T-helper 9 cell (primary cell): Measurements from ENCODE around the gene CAPZA1.
A peak's percentile ranks its signal among the peaks of the same experiment; 100 is the strongest.

Experiments
- DNase-seq: peaks from one replicate; pipeline ENCODE4 v3.0.0-alpha.2; 2020

The CAPZA1 gene

DNA sequence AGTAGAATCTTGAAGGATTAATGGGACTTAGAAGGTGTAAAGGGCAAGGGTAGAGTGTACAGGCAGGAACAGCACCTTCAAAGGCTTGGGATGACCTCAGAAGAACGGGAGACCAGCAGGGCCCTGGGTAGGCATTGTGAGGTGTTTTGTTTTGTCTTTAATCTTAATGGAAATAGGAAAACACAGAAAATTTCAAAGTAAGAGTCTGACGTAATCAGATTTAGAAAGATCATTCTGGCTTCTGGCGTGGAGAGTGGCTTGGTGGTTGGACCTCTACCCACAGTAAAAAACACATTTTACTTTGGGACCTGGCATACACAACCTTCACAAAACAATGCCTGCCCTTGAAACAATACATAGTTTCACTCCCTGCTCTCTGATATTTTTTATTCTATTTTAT is 59.0 kb downstream of the CAPZA1 start:
- DNase-seq: no peak

DNA sequence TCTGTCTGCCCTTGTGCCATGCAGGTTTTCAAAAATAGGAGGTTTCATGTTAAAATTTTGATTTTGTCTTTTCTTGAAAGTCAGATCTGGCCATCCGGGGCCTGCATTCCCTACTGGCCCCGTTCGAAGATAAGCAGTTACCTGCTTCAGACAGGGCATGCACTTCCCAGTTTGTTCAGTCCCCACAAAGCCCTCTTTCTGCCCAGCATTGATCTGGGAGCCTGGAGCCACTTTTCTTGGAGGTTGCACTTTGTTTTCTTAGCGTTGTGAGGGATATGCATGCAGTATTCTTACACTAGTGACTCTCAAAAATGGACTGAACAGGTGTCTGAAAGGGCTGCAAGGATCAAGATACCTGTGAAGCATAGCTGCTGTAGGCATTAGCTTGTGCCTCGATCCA is 66.3 kb downstream of the CAPZA1 start:
- no peak for DNase-seq

DNA sequence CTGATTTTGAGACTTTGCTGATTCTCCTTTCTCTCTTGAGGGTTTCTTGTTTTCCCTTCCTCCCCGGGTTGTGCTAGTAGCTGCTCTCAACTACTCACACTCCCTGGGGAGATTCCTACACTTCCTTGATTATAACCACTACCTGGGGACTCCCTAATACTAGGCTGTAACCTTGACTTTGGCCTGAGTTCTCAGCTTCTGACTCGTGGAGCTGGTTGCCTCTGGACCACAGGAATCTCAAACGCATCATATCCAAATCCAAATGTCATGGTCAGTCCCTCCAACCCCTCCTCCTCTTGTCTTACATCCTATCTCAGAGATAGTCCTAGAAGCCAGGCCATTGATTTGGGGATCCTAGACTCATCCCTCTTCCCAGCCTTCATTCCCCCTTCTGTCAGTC is 66.8 kb downstream of the CAPZA1 start:
- DNase-seq: no peak

DNA sequence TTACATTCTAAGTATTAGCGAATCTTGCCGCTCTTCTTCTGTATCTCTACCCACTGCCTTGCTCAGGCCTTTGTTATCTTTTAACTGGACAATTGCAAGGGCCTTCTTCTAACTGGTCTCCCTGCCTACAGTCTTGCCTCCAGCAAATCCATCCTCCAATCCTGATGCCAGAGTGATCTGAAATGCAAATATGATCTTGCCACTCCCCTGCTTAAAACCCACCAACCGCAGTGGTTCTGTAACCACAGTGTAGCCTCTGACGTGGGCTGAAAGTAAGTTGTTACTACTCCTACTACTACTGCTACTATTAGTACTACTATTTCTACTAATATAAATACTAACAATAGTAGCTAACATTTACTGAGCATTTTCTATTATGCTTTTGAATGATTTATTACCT is 67.2 kb downstream of the CAPZA1 start:
- DNase-seq: no peak

DNA sequence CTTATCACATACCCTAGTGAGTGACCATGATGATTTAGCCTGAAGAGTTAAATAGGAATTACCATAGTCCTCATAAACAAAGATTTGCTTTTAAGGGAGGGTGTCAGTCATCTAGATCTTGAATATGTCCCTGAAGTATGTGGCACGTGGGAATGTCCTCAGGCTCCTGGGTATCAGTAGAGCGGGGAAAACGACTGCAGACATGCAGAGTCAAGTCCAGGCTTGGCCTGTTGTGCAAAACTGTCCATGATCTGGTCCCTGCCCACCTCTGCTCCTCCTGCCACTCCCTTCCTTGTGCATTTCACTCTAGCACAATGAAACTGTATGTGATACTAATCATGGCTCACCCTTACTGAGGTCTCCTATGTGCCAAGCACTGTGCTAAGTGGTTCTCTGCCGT is 67.7 kb downstream of the CAPZA1 start:
- DNase-seq: no peak

DNA sequence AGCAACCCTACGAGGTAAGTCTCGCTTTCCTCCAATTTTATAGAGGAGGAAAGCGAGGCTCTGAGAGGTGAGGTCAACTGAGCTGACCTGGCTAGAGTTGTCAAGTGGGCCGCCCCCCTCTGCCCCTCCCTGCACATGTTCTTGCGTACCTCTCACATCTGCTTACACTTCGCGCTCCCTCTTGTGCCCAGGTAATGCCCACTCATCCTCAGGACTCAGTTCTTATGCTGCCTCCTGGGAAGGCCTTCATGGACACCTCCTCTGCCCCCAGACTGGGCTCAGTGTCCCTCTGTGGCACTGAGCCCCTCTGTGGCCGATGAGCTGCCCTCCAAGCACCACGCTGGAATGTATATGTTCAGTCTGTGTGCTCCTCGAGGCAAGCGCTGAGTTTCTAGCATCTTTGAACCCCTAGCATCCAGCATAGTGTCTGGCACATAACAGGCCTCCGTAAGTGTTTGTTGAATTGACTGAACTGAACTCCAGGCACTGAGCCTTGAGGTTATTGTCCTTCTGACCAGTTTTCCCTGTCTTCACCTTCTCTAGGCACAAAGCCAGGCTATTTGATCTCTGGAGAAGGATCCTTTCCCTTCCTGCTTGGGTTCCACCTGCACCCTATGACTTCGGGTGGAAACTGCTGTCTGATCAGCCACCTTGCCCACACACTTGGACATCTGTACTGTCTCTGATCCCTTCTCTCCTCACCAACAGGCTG is 68.3 kb downstream of the CAPZA1 start:
- DNase-seq: no peak

DNA sequence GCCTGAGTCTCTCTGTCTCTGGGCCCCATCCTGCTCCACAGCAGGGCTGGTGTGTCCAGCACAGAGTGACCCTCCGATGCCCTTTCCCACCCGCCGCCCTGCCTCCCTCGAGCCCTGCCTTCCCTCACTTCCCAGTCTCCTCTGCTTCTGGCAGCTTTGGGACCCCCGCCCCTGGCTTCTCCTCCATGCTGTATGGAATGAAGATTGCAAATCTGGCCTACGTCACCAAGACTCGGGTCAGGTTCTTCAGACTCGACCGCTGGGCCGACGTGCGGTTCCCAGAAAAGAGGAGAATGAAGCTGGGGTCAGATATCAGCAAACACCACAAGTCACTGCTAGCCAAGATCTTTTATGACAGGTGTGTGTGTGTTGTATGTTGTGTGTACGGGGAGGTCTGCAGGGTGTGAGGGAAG is 69.2 kb downstream of the CAPZA1 start:
- DNase-seq: no peak

DNA sequence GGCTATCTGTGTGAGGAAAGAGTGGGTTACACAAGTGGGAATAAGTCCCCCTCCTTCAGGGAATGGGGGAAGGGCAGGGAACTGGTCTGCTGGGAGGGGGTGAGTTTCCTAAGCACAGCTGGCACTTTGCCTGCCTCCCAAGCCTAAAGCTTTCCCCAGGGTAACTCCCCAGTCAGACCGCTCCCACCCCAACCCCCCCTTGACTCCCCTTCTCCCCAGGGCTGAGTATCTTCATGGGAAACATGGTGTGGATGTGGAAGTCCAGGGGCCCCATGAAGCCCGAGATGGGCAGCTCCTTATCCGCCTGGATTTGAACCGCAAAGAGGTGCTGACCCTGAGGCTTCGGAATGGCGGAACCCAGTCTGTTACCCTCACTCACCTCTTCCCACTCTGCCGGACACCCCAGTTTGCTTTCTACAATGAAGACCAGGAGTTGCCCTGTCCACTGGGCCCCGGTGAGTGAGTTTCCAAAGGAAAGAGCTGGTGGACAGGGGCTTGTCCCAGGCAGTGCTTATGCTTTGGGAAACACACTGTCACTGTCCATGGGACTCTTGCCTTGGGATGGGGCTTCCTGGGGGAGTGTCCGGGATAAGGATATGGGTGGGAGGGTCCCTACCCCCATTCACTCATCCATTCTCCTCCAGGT is 69.7 kb downstream of the CAPZA1 start:
- DNase-seq: no peak

DNA sequence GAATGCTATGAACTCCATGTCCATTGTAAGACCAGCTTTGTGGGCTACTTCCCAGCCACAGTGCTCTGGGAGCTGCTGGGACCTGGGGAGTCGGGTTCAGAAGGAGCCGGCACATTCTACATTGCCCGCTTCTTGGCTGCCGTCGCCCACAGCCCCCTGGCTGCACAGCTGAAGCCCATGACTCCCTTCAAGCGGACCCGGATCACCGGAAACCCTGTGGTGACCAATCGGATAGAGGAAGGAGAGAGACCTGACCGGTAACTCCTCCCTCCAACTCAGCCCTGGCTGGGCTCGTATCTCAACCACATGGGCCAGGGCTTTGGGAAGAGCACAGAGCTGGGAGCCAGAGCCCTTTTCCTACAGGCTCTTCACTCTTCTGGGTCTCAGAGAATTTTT is 70.2 kb downstream of the CAPZA1 start:
- DNase-seq: no peak

DNA sequence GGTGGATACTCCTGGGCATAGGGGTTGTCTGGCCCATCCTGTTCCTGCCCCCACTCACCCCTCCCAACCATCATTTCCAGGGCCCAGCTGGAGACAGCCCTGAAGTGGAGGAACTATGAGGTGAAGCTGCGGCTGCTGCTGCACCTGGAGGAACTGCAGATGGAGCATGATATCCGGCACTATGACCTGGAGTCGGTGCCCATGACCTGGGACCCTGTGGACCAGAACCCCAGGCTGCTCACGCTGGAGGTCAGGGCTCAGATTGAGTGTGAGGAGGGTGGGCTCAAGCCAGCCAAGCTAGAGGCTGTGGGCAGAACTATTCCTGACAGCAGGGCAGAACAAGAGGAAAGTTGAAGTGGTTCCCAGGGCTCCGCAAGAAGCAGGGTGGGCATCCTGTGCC is 73.0 kb downstream of the CAPZA1 start:
- no peak for DNase-seq

DNA sequence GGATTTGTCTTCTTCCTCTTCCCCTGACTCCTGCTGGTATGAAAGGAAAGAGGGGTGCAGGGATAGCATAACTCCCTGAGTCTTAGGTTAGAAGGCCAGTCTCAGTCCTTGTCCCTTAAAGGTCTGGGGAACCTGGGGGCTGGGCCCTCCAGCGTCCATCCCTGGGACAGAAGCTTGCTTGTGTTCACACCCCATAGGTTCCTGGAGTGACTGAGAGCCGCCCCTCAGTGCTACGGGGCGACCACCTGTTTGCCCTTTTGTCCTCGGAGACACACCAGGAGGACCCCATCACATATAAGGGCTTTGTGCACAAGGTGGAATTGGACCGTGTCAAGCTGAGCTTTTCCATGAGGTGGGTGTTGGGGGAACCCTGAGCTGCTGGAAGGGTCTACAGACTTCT is 74.2 kb downstream of the CAPZA1 start:
- DNase-seq: no peak

DNA sequence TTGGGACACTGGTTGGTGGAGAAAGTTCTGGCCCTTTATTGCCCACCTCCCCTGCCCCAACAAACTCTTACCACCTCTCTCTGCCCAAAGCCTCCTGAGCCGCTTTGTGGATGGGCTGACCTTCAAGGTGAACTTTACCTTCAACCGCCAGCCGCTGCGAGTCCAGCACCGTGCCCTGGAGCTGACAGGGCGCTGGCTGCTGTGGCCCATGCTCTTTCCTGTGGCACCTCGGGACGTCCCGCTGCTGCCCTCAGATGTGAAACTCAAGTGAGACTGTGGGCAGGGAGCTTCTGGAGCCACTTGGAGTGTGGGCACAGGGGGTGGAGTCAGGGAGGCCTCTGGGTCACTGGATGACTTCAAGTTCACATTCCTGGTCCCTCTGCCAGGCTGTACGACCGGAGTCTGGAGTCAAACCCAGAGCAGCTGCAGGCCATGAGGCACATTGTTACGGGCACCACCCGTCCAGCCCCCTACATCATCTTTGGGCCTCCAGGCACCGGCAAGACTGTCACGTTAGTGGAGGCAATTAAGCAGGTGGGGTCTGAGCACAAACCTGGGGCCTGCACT is 74.8 kb downstream of the CAPZA1 start:
- no peak for DNase-seq

DNA sequence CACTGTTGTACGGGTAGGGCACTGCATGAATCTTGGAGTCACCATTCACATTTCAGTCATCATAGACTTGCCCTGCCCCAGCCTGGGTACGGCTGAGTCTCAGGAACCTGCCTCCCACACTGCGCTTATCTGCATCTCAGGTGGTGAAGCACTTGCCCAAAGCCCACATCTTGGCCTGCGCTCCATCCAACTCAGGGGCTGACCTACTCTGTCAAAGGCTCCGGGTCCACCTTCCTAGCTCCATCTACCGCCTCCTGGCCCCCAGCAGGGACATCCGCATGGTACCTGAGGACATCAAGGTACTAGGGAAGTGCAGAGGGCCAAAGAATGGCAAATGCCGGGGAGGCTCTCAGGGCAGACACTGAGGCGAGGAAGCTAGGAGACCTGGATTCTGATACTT is 75.6 kb downstream of the CAPZA1 start:
- no peak for DNase-seq

DNA sequence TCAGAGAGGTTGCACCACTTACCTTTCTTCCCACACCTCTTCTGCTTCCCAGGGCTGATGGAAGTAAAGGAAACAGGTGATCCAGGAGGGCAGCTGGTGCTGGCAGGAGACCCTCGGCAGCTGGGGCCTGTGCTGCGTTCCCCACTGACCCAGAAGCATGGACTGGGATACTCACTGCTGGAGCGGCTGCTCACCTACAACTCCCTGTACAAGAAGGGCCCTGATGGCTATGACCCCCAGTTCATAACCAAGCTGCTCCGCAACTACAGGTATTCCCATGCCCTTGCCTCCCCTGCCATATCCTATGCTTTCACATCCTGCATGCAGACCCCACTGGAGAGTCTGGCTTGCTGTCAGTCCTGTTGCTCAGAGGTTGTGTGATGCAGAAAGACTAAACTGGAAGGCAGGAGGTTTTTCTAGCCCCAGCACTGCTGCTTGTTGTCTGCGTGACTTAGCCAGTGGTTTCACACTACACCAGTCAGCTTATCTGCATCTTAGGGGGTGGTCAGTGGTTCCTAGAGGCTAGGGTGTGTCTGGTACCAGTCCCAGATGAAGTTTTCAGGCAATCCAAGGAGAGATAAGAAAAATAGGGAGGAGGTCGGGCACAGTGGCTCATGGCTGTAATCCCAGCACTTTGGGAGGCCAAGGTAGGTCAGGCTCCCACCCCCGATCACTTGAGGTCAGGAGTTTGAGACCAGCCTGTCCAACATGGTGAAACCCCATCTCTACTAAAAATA is 77.1 kb downstream of the CAPZA1 start:
- DNase-seq: no peak

DNA sequence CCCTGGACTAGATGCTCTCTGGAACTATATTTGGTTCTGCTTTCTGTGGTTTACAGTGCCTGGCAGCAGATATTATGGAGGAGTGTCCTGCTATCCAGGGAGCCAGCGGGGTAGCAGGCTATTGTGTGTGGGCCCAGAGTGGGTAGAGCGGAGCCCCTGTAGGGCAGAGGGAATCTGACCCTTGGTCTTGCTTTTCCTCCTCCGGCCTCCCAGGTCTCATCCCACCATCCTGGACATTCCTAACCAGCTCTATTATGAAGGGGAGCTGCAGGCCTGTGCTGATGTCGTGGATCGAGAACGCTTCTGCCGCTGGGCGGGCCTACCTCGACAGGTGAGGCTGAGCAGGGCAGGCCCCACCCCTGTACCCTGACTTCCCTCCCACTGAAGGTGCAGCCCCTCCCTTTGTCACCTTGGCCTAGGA is 78.2 kb downstream of the CAPZA1 start:
- no peak for DNase-seq

DNA sequence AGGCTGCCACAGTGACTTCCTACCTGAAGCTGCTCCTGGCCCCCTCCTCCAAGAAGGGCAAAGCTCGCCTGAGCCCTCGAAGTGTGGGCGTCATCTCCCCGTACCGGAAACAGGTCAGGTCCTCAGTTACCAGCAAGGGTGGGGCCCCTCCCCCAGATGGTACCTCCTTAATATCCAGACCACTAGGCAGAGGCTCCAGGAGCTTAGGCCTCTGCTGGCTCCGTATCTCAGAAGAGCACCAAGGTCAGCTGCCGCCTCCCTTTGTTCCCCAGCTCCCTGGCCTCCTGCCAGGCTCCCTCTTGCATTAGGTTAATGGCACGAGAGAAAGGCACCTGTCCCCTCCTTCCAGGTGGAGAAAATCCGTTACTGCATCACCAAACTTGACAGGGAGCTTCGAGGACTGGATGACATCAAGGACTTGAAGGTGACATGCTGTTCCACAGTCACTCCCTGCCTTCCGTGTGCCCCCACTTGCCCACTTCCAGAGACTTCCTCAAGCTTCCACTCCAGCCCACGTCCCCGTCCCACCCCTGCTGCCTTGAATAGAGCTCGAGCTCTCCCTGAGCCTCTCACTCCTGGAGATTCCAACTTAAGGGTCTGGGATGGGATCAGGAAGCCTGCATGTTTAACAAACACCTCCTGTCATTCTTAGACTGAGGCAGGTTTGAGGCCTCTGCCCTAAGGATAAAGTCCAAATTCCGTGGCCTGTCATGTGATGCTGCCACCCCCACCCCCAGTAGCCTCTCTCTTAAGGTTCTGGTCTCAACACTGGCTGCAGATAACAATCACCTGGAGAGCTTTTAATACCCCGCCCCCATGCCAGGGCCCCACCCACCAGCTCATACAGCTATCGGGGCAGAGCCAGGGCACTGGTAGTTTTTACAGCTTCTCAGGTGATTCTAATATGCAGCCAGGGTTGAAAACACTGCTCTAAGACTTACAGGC is 79.0 kb downstream of the CAPZA1 start:
- no peak for DNase-seq

DNA sequence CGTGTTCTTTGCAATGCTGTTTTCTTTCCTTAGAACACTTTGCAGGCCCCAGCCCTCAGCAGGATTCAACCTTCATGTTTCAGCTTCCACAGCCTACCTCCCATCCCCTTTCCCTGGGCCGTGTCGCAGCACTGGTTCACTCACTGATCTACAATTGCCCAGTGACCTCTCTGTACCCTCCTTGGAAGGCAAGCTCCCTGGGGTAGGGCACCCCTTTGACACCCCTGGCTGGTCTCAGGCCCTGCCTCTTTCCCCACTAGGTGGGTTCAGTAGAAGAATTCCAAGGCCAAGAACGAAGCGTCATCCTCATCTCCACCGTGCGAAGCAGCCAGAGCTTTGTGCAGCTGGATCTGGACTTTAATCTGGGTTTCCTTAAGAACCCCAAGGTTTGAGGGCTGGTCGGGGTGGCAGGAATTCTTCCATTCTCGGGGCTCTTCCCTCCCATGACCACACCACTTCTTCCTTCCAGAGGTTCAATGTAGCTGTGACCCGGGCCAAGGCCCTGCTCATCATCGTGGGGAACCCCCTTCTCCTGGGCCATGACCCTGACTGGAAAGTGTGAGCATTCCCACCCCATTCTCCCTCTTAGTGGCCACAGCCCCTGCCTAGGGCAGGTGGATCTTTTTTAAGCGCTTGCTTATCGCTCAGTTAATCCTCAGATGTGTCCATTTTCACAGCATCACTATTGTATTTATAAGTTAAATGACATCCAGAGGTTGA is 80.0 kb downstream of the CAPZA1 start:
- DNase-seq: no peak

DNA sequence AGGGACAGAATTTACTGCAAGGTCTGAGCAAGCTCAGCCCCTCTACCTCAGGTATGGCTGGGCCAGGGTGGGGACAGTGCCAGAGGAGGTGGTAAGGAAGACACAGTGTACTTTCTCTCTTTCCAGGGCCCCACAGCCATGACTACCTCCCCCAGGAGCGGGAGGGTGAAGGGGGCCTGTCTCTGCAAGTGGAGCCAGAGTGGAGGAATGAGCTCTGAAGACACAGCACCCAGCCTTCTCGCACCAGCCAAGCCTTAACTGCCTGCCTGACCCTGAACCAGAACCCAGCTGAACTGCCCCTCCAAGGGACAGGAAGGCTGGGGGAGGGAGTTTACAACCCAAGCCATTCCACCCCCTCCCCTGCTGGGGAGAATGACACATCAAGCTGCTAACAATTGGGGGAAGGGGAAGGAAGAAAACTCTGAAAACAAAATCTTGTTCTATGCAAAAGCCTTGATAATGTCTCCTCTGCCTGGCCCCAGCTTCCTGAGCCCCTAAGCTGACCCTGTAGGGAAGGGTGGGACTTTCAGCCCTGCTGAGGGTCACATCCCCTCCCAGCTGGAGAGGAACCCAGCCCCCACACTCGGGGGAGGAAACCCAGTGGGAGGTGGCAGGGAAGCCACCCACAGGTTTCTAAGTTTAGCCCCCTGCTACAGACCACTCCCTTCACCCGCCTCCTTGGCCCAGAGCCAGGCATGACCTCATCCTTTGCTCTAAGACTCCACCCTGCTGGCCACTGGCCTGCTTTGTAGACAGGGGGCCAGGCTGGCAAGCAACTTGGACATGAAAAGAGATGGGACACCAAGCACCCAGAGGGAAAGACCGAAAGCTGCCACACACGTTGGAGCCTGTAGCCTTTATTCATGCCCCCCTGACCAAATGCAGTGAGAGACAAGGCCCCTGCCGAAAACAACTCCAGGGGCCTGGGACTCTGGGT is 80.9 kb downstream of the CAPZA1 start:
- DNase-seq: peak; percentile 61

DNA sequence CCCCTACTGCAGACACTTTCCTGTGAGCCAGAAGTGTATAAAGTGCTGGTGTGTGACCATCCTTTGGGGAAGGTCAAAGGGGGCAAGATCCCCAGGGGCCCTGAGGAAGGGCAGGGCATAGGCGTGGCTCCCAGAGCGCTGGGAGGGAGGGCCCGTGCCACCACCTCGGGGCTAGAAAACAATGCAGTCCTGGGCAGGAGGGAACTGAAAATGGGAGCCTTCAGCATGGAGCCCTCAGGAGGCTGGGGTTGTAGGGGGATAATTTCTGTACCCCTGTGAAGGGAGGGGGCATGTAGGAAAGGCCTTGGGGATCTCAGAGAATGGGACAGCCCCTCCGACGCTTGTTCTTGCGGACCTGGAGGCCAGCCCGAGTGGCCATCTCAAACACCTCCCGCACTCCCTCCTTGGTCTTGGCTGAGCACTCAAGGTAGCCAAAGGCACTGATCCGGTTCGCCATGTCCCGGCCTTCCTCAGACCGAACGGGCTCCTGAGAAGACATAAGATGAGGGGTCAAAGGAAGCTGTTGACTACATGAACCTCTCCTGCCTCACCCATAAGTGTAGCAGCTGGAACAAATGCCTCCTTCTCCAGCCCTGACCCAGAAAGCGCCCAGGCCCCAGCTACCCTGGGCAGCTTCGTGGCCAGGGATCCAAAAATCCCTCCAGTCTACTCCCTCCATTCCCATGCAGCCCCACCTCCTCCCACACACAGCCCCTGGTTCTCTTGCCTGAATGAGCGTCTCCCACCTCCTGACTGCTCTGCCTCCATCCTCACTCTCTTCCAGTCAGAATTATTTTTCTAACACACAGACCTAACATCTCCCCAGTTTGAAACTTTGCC is 81.8 kb downstream of the CAPZA1 start:
- no peak for DNase-seq

DNA sequence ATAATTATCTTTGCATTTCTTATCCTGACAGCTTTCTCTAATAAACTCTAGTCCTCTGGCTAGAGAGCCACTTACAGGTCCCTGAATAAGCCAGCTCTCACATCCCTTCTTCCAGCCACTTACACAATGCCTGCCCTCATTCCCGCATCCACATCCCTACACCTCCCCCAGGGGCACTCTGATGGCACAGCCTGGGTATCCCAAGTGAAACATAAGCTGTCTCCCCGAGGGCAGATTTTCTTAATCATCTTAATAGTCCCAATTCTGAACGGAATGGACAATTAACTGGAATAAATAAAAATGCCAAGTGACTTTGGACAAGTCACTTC is 82.4 kb downstream of the CAPZA1 start:
- DNase-seq: no peak
